NCI-H128 (cell line): ENCODE data around the gene C1orf53.

Source experiments
- DNase-seq: peaks from one replicate; lab custom pipeline; 2025; ENCODE audit not compliant: unreplicated experiment; lab: John Stamatoyannopoulos, UW

The C1orf53 gene

DNA sequence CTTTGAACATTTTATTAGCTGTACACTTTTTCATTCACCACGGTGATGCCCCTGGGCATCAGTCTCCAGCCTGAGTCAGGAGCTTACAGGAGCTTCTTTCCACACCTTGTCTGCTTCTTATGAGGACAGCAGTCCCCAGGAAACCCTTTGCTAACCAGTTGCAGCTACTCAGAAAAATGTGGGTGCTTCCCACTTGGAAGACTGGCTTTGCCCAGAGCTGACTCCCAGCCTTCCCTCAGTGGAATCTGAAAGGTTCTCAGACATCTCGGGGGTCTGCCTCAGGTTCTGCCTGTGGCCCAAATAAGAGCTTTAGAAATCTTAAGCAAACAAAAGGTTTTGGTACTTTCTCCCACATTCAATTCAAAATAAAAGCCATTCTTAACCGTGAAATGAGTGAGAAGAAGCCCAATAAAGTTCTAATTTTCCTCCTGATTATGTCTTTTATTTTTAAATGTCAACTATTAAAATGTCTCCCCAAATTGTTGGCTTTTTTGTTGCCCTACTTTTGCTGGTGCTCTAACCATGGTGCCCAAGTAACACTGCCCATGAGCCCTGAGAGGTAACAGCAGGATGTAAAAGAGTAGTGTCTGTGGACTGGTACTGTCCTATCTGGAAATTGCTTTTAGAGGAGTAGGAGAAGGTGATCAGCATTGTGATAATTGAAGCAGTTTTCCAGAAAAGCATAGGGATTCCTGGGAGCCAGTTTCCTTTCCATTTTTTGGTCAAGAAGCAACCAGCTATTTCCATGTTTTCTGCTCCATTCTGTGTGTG, 5.6 kb downstream of the C1orf53 start:
- no peak for DNase-seq

GRCh38 chr1:197908716-197909220, 6.3 kb downstream of the C1orf53 start:
- no peak for DNase-seq

GRCh38 chr1:197909384-197909783, 7.0 kb downstream of the C1orf53 start:
- DNase-seq = no peak

- DNase-seq = no peak
These were observed 7.9 kb downstream of the C1orf53 start for GRCh38 chr1:197910120-197910991.

- DNase-seq = peak; percentile 6
These were observed 8.9 kb downstream of the C1orf53 start for GRCh38 chr1:197911111-197911856.

DNA sequence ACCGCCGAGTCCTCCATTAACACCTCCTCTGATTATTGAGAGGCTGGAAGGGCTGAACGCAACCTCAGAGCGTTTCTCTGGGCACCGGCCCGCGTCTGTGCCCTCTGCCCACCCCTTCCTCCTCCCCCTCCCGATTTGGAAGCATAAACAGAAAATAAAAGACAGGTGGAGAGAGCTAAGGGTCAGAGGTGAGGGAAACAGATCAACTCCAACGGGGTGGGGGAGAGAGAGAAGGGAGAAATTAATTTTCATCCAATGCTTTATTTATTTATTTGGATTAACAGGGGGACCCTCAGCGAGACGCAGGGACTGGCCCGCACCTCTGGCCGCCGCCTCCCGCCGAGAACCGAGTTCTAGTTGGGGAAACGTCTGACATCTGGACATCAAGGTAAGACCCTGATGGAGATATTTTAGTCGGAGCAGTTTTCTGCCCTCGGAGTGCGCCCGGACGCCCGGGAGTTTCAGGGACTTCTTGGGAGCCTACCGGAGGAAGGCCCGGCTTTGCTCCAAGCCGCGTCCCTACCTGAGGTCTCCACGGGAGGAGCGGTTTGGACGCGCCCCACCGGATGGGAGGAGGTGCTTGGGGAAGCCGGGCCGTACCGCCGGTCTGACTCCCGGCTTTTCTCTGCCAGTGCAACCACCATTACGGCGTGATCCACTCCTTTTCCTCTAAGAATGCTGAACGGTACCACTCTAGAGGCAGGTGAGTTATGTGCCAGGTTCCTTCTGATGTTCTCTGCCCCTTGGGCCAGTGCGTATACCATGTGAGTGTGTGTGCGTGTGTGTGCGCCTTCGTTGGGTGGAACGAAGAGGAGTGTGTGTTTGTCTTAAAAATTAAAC, 9.6 kb downstream of the C1orf53 start:
- DNase-seq = no peak

DNA sequence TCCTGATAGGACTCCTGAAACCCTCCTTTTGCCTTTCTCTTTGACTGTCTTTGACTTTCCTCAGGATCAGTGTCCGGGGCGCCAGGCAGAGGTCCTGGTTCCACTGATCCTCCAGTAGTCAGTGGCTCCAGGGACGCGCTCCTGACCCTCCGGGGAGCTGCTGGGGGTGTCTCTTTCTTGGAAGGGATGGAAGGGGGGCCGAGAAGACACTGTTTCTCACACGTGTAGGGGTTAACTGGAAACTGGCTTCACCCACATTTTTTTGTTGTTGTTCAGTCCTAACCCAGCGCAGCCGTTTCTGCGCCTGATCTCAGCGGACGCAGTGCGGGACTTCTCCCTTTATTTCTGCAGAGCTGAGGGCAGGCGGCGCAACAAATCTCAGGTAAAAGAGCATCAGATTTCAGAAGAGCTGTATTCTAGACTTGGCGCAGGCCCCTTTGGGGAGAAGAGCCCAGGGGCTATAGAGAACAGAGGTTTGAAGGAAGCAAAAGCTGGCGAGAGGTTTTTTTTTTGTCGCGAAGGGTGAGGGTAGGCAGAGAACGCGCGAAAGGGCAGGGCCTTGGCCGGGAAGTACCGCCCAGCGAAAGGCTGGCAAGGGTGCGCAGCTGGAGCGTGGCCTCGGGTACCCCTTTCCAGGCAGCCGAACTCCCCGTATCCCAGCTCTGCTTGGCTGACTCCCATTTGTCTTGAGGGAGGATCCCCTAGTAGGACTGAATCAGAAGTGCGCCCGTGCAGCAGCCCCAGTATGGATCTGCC, 10.5 kb downstream of the C1orf53 start:
- no peak for DNase-seq

- DNase-seq = no peak
These were observed 11.3 kb downstream of the C1orf53 start for GRCh38 chr1:197913495-197914276.

- no peak for DNase-seq
These were observed 12.1 kb downstream of the C1orf53 start for GRCh38 chr1:197914510-197914909.

- DNase-seq = no peak
These were observed 12.9 kb downstream of the C1orf53 start for GRCh38 chr1:197915260-197915861.

GRCh38 chr1:197915862-197916499, 13.6 kb downstream of the C1orf53 start:
- DNase-seq = peak; percentile 73

DNA sequence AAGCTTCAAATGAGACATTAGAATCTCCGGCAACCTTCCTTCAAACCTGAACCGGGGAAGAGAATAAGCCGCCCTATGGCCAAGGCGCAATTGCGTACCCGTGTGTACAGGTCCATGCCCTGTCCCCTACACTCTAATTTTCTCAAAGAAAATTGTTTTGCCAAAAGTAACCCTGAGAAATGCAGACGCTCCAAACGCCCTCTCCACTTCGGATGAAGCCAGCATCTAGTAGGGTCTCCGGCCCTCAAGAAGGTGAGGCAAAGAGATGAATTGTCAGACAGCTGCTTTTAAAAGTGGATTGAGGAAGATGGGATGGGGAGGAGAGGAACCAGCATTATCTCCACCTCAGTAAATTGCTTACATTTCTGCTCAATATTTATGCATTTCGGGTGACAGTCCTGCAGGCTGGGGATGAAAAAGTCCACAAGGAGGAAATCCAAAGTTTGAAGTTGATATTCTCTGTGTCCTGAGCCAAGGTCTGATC, 14.1 kb downstream of the C1orf53 start:
- DNase-seq = no peak

DNA sequence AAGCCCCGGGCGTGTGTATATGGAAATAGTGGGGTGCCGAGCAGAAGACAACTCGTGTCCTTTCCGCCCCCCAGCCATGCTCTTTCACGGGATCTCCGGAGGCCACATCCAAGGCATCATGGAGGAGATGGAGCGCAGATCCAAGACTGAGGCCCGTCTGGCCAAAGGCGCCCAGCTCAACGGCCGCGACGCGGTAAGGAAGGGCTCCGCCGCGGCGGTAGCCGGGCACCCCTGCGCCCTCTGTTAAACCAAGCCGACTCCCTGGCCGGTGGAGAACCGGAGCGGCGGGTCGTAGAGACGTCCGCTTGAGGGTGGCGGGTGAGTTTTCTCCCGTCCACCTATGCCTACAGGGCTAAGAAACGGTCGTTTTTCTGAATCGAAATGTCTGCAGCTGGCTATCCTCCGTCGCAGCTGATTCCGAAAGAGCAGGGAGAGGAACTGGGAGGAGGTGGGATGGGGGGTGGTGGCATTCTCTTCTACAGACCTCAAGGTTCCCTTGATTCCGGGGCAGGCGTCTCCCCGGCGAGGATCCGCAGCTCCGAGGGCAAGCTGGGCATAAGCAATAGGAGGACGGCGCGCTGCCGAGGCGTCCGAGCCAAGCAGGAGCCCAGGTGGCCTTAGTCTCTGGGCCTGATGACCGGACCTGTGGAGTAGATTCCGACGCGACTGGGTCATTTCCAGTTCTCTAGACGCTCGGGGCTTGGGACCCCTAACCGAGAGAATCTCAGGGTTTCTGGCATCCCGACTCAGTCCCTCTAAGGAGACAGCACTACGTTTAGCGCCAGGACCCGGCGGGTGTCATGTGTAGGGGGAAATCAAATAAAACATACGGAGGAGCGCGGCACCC, 15.6 kb downstream of the C1orf53 start:
- no peak for DNase-seq

- no peak for DNase-seq
These were observed 16.4 kb downstream of the C1orf53 start for GRCh38 chr1:197918807-197919345.

DNA sequence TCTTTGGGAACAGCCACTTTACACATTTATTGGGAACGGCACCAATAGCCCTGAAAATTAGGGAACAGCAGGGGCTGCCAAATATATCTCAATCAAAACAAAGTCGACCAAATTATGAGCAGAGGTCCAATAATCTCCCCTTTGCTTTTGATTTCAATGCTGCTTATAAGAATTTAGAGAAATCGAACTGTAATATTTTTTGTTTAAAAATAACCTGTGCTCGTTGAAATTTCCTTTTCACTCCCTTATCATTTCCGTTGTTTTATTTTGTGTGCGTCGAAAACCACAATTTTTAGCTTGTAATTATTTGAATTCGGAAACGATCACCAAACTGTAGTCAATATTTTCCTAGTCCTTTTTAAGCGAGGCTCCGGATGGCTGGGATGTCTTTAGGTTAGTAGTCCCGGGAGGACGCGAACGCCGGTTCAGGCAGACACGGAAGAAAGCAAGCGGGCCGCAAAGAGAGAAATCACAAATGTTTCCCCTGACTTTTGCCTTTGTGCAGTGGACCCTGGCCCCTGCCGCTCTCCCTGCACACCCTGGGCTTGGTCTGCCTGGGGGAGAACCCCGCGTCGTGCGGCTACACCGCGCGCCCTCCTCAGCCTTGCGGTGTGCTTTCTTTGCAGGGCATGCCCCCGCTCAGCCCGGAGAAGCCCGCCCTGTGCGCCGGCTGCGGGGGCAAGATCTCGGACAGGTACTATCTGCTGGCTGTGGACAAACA, 17.1 kb downstream of the C1orf53 start:
- no peak for DNase-seq

DNA sequence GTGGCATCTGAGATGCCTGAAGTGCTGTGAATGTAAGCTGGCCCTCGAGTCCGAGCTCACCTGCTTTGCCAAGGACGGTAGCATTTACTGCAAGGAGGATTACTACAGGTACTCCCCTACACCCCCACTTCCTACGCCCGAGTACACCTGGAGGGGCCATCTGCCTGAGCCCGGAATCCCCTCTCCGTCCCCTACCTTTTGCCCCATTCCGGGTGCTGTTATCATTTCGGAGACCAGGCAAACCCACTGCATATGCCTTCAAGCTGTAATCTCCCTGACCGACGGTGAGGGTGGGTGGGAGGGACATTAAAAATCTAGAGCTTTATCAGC, 17.6 kb downstream of the C1orf53 start:
- no peak for DNase-seq
